HepG2 (cell line): ENCODE measurements around the gene RNF14. TPM values are rescaled to one million over a fixed set of nuclear protein-coding genes. Genes with fewer than 3 reads are reported as not detected.

Source experiments
- ATAC-seq: fragments of 200-7000 bp; cut with Tn5 transposase; 3 replicates; pipeline ENCODE4 v1.9.1; 2020; ENCODE audit warnings: mild to moderate bottlenecking, moderate library complexity
- BruUV-seq: library from RNA; stranded (reverse); fragments of 400-500 nt; replicated peaks from 2 replicates; lab custom pipeline; 2021; lab: Mats Ljungman, UMichigan
- CTCF ChIA-PET: fragments of 300-600 bp; formaldehyde crosslinking; extraction: SDS; loops from one replicate; lab custom pipeline; 2021; ENCODE audit warnings: low total read pairs, inconsistent platforms, low intra/inter-chr PET ratio; lab: Yijun Ruan, JAX
- POLR2A ChIA-PET: fragments of 350-600 bp; sonication (Branson Sonifier 250); formaldehyde crosslinking; loops from one replicate; lab custom pipeline; 2020; ENCODE audit warnings: antibody characterized with exemption, inconsistent platforms; lab: Yijun Ruan, JAX
- DNase-seq: peaks from one replicate; pipeline ENCODE4 v3.0.0-alpha.2; 2015; ENCODE audit warnings: low spot score
- FAIRE-seq: peaks from 3 replicates; lab custom pipeline; 2011; peaks lifted over from hg19 to GRCh38; lab: Jason Lieb, UNC
- H2AFZ ChIP-seq: one replicate; pipeline ENCODE4 v1.6.1; 2011; ENCODE audit warnings: low read length, inconsistent platforms
- H3K27ac ChIP-seq: fragments of 300-600 bp; 3 replicates; pipeline ENCODE4 v1.8.0; 2011; ENCODE audit warnings: mixed run types, mild to moderate bottlenecking, mixed read lengths, low read length, inconsistent platforms; ENCODE audit not compliant: insufficient read depth; ENCODE audit errors: extremely low read length
- H3K27me3 ChIP-seq, 2 experiments: fragments of 200-600 bp in 1 of 2; 2 replicates in 1 of 2; 3 replicates in 1 of 2; pipeline versions ENCODE4 v1.6.0 to v1.8.0; 2011; ENCODE audit warnings: low read length in 2 of 2, mild to moderate bottlenecking in 2 of 2, moderate library complexity in 2 of 2, inconsistent platforms in 1 of 2; ENCODE audit not compliant: insufficient read depth in 2 of 2, control insufficient read depth in 1 of 2
- H3K36me3 ChIP-seq, 2 experiments: fragments of 200-600 bp in 1 of 2; replicated peaks in 1 of 2; 2 replicates in 1 of 2; 3 replicates in 1 of 2; pipeline versions ENCODE4 v1.5.1 to v1.8.0; 2011; ENCODE audit warnings: low read length in 2 of 2, inconsistent platforms in 1 of 2; ENCODE audit not compliant: insufficient read depth in 2 of 2, control insufficient read depth in 1 of 2
- H3K4me1 ChIP-seq: 2 replicates; pipeline ENCODE4 v1.5.1; 2012; ENCODE audit warnings: low read length, inconsistent platforms; ENCODE audit not compliant: insufficient read depth
- H3K4me2 ChIP-seq: 2 replicates; pipeline ENCODE4 v1.6.0; 2011; ENCODE audit warnings: low read depth, low read length, inconsistent platforms
- H3K4me3 ChIP-seq, 3 experiments: fragments of 200-600 bp in 1 of 3; sonication (generic), shearing (Covaris generic) in 1 of 3; replicated peaks in 1 of 3; 2 replicates each; pipeline ENCODE4 v1.5.1; 2011 to 2016; ENCODE audit warnings: low read length in 3 of 3, inconsistent platforms in 2 of 3, low read depth in 2 of 3, mild to moderate bottlenecking in 2 of 3, control low read depth in 1 of 3, mixed read lengths in 1 of 3; ENCODE audit not compliant: insufficient read depth in 1 of 3
- H3K79me2 ChIP-seq: one replicate; pipeline ENCODE4 v1.6.1; 2011; ENCODE audit warnings: low read length, inconsistent platforms; ENCODE audit not compliant: insufficient read depth
- H3K9ac ChIP-seq: 2 replicates; pipeline ENCODE4 v1.6.0; 2011; ENCODE audit warnings: mild to moderate bottlenecking, low read depth, low read length, inconsistent platforms; ENCODE audit not compliant: insufficient read depth
- H3K9me3 ChIP-seq: 2 replicates; pipeline ENCODE4 v1.5.1; 2012; ENCODE audit warnings: mild to moderate bottlenecking, low read length
- H4K20me1 ChIP-seq: 2 replicates; pipeline ENCODE4 v1.6.0; 2011; ENCODE audit warnings: inconsistent platforms, mild to moderate bottlenecking, low read length, moderate library complexity; ENCODE audit not compliant: insufficient read depth
- SRF ChIP-seq: IDR thresholded peaks from 2 replicates; pipeline ENCODE4 v1.6.1; 2011; ENCODE audit warnings: mild to moderate bottlenecking, low read depth, low read length, moderate library complexity
- WGBS: methylation state at CpG from one replicate; pipeline ENCODE4 v1.1.6; 2017; ENCODE audit warnings: low lambda C conversion rate; 5-methylcytosine and 5-hydroxymethylcytosine counted together
- in situ Hi-C: cut with HindIII; loops from 2 replicates; pipeline ENCODE4 v1.10.0; 2017; ENCODE audit warnings: low pct_unique_long_range_greater_than_20kb; ENCODE audit not compliant: extremely low pct_ligation_motif_present
- intact Hi-C: fragments of 100-400 bp; cut with micrococcal nuclease; formaldehyde crosslinking; loops from one replicate; pipeline ENCODE4 v1.10.0; 2022; ENCODE audit not compliant: unreplicated experiment
- polyA plus RNA-seq, 8 experiments: library from polyadenylated mRNA; depleted of rRNA in 3 of 8; stranded (reverse) in 7 of 8; unstranded in 1 of 8; fragments of >200 nt; fragmentation: Illumina TruSeq in 4 of 8; extraction: Trizol in 4 of 8; gene quantifications; 2 replicates each; pipeline versions ENCODE4 v1.2.1 to v1.2.3, GENCODE V29; 2011 to 2016; ENCODE audit warnings: low read depth in 4 of 8, missing spikeins in 1 of 8, mixed read lengths in 1 of 8; ENCODE audit not compliant: insufficient read depth in 1 of 8
- total RNA-seq, 5 experiments: library from RNA; depleted of rRNA; stranded (reverse); fragments of >200 nt; fragmentation: Illumina TruSeq; extraction: Trizol; gene quantifications; 2 replicates each; pipeline ENCODE4 v1.2.3, GENCODE V29; 2016; ENCODE audit warnings: low read depth in 1 of 5
- TF ChIP-seq, protein P1 (sequence below): sonication (generic); formaldehyde crosslinking; IDR thresholded peaks from 2 replicates; pipeline ENCODE4 v1.5.1; 2020; ENCODE audit warnings: mild to moderate bottlenecking, missing genetic modification reagents, moderate library complexity

The RNF14 gene
- total and polyA plus RNA-seq, 2 of the 13 experiments (the other 11 are each of a cell fraction or from before 2014, with no cell fraction given): 11.3 to 28.1 TPM

DNA sequence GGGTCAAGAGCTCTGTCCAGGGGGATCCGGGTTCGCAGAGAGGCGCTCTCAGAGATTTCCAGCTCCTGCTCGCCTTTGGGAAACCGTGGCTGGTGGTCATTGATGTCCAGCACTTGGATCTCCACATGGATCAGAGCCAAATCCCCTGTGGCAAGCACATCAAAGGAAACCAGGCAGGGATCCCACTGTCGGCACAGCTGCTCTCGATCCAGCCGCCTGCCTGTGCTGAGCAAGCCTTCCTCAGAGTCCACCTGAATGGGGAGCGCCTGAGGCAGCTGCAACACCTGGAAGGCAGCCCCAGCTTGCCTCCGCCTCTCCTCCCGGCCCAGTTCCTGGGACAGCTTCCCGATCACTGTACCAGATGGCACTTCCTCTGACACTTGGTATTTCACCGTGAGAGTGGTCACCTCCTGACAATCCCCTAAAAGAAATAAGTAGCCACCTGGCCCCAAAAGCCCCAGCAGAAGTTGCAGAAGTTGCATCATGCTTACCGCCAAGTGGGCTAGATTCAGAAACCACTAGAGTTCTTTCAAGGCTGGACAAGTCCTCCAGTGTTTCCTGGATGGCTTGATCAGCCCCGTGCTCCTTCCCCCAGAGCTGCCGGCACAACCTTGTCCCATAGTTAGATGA lies 11.4 kb upstream of the RNF14 start:
- Histone ChIP-seq H3K9ac (no peak overlapping the region), H3K4me1 (peaks cover 19% of the 10 kb centered on the region), H3K36me3 (no peaks in the 10 kb centered on the region), H3K27me3 (peaks cover 0 to 28% of the 10 kb centered on the region in 2 experiments; a peak in 4 of 5 replicates), H3K4me3 (no peak overlapping the region), H4K20me1 (no peaks in the 10 kb centered on the region), H2AFZ (no peak overlapping the region), H3K9me3 (no peaks in the 10 kb centered on the region), H3K79me2 (no peaks in the 10 kb centered on the region), H3K27ac (no peak overlapping the region), H3K4me2 (no peak overlapping the region)
- ChIA-PET POLR2A (interaction anchor here (0.8 to 1.8 kb wide), 2 partner anchors 11 to 12 kb away, joined by 3 to 4 read pairs; partner anchors contain the start of gene RNF14), CTCF (no interaction called here)
- no TSS peak for BruUV-seq
- TF ChIP-seq SRF: no peak
- TF ChIP-seq, protein P1, sequence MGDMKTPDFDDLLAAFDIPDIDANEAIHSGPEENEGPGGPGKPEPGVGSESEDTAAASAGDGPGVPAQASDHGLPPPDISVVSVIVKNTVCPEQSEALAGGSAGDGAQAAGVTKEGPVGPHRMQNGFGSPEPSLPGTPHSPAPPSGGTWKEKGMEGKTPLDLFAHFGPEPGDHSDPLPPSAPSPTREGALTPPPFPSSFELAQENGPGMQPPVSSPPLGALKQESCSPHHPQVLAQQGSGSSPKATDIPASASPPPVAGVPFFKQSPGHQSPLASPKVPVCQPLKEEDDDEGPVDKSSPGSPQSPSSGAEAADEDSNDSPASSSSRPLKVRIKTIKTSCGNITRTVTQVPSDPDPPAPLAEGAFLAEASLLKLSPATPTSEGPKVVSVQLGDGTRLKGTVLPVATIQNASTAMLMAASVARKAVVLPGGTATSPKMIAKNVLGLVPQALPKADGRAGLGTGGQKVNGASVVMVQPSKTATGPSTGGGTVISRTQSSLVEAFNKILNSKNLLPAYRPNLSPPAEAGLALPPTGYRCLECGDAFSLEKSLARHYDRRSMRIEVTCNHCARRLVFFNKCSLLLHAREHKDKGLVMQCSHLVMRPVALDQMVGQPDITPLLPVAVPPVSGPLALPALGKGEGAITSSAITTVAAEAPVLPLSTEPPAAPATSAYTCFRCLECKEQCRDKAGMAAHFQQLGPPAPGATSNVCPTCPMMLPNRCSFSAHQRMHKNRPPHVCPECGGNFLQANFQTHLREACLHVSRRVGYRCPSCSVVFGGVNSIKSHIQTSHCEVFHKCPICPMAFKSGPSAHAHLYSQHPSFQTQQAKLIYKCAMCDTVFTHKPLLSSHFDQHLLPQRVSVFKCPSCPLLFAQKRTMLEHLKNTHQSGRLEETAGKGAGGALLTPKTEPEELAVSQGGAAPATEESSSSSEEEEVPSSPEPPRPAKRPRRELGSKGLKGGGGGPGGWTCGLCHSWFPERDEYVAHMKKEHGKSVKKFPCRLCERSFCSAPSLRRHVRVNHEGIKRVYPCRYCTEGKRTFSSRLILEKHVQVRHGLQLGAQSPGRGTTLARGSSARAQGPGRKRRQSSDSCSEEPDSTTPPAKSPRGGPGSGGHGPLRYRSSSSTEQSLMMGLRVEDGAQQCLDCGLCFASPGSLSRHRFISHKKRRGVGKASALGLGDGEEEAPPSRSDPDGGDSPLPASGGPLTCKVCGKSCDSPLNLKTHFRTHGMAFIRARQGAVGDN (CRISPR knock-in tag): no peak
- in situ Hi-C loops: loop anchor here (5.0 kb wide), 1 partner anchor 270 kb away; no protein-coding TSS in a partner anchor
- FAIRE-seq (no peak), DNase-seq (no peak), ATAC-seq (no peak)
- 10% methylated on average over 5 of the region's 16 CpGs for WGBS
- intact Hi-C loops: no loop called here
